COLO668 (cell line): ENCODE results near the gene TSPAN15.

Experiments
- DNase-seq: peaks from one replicate; lab custom pipeline; 2025; ENCODE audit not compliant: unreplicated experiment; lab: John Stamatoyannopoulos, UW

The TSPAN15 gene

DNA sequence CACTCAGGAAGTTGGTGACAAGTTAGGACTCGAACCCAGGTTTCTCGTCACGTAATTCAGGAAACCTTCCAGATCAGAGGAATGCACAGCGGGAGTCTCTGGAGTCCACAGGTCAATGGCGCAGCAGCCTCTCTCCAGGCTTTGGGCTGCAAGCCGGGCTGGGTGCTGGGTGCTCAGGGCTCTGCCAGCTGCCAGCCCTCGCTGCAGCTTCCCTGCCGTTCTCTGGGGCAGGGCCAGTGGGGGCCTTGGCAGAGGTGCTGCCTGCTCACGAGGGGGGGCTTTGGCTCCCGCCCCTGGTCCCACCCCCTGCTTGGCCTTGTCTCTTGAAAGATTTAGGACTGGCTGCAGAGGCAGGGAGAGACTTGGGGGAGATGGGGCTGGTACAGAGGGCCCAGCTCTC, 34.6 kb upstream of the TSPAN15 start, which contains the start of gene TACR2:
TSS of gene TACR2 (minus strand) at position 224 of the 400 bp plus-strand sequence. CDS start 595 bp downstream, outside the sequence.
- no peak for DNase-seq

DNA sequence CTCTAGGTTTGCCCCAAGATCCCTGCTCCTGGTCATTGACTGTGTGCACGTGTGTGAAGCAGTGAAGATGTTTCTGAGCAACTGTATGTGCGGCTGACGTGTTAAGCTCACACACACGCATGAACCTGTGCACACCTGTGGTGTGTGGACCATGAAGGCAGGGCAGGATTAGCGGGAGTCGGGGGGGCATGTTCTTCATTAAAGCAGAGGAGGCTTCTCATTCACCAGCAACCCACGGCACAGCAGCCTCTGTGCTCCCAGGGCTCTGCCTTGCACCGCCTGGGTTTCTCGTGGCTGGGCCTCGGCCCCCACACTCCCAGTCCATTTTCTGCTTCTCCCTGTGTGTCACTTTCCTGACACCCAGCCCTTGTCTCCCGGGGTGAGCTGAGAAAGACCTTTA, 33.7 kb upstream of the TSPAN15 start:
- DNase-seq, result no peak

DNA sequence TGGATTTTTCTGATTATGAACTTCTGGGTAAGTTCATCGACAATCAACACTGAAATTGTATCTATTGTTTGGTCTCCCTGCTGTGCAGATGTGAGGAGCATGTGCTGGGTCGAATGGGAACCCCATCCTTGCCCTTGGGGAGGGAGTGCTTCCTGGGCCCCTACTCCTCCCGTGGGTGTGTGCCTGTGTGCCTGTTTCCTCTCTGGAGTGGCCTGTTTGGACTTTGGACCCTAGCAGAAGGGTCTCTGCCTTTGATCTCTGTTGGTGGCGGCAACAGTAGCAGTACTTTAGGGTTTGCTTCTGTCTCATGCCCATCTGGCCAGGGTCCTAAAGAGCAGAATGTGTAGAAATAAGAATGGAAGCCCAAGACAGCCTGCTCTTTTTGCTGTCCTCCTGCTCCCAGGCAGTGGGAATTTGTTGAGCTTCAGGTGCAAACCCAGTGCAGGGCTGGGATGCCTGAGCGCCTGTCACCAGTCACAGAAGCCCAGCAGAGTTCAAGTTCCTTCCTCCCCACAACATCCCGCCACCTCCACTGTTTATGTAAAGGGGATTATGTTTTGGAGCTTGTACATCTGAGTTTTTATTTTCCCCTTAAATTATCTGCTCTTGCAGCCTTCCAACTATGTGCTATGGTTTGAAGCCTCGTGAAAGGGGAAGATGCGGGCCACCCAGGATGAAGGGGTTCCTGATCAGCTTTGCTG, 33.1 kb upstream of the TSPAN15 start:
- DNase-seq, result peak; percentile 10

DNA sequence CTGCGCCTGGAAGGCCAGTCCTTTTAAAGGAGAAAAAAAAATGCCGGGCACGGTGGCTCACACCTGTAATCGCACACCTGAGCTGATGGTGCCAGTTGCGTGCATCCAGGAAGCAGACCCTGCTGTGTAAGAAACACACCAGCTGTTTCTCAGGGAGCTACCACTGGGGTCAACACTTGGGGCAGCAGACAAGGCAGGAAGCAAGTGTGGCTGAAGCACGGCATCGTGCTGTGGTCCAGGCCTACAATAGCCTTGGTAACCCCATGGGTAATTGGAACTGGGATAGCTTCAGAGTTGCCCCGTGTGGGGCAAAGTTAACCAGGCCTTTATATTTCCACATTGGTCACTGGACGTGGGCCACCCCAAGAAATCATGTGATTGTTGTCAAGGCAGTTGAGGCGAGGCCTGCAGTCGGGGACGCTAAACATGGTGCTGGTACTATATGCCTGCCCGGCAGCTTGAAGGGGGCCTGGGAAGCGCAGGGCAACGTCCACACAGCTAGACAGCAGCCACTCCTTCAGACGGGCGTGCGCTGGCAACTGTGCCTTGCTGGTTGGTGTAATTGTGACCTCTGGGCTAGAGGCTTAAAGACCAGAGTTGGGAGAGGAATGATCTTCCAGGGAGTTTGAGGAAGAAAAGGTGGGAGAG, 32.0 kb upstream of the TSPAN15 start:
- DNase-seq, result no peak

- no peak for DNase-seq
Observed at GRCh38 chr10:69419744-69420126, 31.5 kb upstream of the TSPAN15 start.

DNA sequence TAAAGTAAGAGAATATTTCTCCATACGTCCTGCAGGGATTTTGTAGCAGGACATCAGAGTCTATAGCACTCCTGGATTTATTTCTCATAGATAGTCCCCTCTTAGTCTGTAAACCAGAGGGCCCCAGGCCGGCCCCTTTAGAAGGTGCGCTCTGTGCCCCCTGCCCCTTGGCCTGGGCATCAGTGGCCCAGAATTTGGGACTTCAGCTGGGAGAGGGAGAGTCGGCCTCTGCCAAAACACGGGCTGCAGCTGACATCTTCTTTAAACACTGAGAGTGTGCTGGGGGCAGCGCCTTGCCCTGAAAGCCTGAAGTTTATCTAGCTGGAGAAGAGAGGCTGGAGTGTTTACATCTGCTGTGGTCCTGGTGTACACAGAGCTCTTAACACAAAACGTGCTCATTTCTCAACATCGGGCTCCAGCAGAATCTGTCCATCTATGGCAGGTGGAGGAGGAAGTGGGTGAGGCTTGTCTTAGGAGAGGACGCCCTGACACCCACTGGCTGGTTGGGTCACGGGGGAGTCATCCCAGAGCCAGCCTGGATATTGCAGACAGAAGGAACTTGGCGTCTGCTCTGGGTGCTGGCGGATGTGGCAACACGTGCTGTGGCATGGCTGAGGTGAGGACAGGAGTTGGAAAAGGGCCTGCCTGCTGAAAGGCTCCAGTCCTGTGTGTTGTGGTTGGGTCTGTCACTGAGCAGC, 29.5 kb upstream of the TSPAN15 start:
- peak; percentile 42 for DNase-seq

DNA sequence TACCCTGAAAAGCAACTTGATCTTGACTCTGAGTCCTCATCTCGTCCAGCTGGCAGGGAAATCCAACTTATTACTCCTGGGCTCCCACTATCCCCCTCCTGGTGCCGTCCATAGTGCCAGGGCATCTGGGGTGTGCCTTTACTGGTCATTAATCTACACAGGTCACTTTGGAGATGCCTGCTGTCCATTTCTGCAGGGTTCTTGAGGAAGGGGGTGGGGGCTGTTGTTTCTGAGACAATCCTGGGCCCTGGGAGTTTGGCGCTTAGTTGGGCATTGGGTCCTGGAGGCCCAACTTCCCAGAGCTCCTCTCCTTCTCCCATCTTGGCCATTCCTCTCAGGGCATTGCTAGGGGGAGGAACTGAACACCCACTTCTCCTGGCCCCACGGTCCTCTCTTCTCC, 28.6 kb upstream of the TSPAN15 start:
- DNase-seq, result no peak

DNA sequence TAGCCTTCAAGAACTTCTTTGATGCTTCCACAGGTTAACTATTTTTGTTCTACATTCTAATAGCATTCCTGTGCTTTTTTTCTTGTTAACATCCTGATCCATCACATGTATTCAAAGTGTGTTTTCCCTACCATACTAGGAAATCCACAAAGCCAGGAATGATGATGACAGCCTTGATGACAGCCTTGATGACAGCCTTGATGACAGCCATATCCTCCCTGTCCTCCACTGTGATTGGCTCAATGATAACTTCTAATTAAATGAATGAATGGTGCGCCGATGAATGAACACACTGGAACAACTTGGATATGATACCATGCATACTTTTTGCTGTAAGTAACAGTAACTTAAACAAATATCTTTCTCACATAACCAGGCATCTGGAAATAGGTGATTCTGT, 26.2 kb upstream of the TSPAN15 start:
- no peak for DNase-seq

DNA sequence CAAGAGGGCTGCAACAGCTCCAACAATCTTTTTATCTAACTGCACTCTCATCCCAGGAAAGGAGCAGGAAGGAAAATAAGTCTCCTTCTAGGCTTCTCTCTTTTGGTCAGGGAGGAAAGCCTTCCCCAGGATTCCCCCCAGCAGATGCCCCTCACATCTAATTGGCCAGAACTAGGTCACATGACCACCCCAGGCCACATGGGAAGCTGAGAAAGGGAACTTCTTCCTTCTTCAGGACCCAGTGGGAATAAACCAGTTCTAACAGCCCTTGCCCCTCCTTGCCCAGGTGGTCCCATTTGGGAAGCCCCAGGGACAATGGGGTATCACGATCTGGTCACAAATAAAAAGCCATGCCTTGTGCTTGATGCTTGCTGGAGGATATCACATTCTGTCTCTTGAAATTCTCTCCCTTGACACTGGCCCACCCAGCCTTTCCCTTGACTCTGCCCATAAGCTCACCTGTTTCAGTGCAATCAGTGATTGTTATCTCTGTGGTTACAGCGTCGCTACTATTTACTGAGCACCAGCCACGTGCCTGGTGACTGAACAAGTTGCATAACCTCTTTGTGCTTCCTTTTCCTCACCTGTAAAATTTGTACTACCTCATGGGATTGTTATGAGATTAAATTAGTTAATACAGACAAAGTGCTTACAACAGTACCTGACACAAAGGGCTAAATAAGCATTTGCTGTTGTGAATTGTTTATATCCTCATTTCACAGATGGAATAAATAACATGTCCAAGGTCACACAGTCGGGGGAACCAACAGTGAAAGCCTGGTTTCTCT, 25.6 kb upstream of the TSPAN15 start:
- peak; percentile 26 for DNase-seq

DNA sequence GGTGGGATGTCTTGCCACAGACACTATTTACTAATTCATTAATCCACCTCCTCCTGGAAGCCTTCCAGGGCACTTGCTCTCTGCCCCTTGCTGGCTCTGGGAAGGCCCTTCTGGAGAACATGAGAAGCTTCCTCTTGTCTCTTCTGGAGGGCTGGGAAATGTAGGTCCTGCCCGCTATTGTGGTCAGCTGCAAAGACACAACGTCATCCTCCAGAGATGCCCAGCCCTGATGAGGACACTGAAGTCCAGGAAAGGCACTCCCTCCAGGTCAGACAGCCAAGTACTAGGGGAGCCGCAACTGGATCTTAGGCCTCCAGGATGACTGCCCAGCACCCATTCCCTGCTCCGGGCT, 24.9 kb upstream of the TSPAN15 start:
- no peak for DNase-seq

GRCh38 chr10:69428165-69428564, 23.1 kb upstream of the TSPAN15 start:
- peak; percentile 29 for DNase-seq

DNA sequence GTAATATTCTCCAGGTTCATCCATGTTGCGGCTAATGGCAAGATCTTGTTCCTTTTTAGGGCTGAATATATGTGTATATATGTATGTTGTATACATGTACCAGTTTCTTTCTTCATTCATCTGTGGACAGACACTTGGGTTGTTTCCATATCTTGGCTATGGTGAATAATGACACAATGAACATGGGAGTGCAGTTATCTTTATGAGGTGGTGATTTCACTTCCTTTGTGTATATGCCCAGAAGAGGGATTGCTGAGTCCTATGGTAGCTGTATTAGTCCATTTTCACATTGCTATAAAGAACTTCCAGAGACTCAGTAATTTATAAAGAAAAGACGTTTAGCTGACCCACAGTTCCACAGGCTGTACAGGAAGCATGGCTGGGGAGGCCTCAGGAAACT, 17.1 kb upstream of the TSPAN15 start:
- DNase-seq, result no peak

DNA sequence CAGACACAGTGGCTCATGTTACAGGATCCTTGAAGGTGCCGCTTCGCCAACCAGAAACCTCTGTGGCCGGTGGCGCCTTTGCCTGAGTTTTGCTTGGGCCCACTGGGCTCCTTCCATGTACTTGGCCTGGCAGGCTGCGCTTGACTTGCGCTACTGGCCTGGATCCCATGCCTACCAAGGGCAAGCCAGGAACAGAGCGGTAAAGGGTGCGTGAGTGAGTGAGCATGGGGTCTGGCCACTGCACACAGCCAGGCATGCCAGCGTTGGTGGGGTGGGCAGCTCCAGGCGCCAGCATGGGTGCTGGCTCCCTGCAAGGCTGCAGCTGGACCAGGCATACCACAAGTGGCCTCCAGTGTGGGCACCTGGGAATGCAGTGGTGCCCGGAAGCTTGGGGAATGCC, 16.3 kb upstream of the TSPAN15 start:
- no peak for DNase-seq

GRCh38 chr10:69435966-69436520, 15.2 kb upstream of the TSPAN15 start:
- no peak for DNase-seq

DNA sequence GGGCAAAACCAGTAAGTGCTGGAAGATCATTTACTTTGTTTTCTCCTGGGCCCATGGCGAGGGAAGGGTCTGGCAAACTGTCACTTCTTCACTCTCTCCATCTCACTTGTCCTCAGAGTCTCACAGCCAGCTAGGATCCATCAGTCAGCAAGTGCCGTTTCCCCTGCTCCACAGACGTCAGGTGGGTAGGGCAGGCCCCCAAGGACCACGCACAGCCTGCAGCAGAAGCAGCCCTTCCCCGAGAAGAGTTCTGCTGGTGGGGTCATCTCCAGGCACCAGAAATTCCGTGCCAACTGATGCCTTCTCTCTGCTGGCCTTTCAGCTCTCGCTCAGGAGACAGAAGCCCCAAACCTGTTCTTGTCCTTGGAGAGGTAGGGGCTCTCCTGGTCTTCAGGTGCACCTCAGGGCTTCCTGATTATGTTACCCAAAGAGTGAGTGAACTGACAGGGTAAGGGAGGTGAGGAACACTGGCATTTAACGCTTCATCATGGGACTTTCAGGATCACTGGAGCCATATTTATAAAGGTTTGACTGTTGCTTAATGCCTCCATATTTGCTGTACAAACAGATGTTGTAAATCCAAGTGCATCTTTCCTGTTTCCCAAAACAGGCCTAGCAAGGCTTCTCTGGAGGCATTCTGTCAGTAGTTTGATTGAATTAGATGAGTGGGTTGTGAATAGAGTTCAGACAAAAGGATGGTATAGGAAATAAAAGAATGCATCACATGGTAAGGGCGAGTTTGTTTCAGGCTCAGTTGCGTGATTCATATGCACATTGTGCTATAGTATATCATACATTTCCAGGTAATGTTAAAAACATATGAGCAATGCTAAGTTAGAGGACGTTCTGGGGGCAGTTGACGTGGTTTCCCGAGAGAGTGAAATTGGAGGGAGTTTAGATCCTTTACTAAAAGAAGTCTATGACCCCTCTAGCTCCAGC, 13.7 kb upstream of the TSPAN15 start:
- no peak for DNase-seq

- peak; percentile 8 for DNase-seq
Observed at GRCh38 chr10:69438536-69439349, 12.5 kb upstream of the TSPAN15 start.

- DNase-seq, result peak; percentile 17
Observed at GRCh38 chr10:69439350-69439739, 11.9 kb upstream of the TSPAN15 start.

DNA sequence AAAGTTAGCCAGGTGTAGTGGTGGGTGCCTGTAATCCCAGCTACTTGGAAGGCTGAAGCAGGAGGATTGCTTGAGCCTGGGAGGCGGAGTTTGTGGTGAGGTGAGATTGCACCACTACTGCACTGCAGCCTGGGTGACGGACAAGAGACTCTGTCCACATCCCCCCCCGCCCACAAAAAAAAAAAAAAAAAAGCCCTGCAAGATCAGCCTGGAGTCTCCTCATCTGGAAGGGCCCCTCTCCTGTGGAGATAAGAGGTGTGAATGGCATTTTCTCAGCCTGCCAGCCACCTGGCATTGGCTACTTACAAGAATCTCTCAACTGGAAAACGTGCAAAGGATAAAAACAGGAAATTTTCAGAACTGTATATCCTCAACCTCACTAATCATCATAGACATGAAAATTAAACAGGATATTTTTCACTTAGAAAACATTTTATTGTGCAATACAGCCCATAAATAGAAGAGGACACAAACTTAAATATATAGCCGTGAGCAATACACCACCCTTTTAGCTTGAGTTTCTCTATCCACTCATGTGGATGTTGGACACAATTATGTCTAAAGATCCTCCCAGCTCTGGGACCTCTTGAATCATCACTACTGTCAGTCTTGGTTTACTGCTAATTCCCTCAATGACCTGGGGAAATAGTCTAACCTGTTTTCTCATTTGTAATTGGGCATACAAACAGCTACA, 11.3 kb upstream of the TSPAN15 start:
- no peak for DNase-seq

- DNase-seq, result no peak
Observed at GRCh38 chr10:69443354-69443753, 7.9 kb upstream of the TSPAN15 start.
